ENCODE data around the gene SLC22A23. TPM values are rescaled to one million over a fixed set of nuclear protein-coding genes. Genes with fewer than 3 reads are reported as not detected.

Gene SLC22A23
- total RNA-seq, 1 donor from 2014 or later = 3.6 TPM

DNA sequence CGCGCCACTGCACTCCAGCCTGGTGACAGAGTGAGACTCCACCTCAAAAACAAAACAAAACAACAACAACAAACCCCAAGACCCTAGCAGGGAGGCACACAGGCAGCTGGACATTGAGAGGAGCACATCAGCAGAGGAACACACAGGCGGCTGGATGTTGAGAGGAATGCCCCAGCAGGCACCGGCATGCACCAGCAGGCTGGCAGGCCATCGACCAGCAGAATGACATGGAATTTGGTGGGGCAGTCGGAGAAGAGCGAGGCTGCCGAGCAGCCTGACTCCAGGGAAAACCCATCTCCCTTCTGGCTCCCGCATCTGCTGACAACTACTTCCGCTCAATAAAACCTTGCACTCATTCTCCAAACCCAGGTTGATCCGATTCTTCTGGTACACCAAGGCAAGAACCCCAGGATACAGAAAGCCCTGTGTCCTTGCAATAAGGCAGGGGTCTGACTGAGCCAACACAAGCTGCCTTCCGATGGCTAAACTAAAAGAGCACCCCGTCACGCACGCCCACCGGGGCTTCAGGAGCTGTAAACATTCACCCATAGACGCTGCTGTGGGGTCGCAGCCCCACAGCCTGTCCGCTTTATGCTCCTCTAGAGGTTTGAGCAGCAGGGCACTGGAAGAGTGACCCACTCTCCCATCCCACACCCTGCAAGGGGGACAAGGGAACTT is 60.2 kb downstream of the SLC22A23 start:
- Histone ChIP-seq H3K27me3 (ENCODE audit: control insufficient read depth, insufficient read depth, low read length) (no peaks in the 10 kb centered on the region), H3K36me3 (ENCODE audit: control insufficient read depth, insufficient read depth, low read length) (no peaks in the 10 kb centered on the region), H3K4me3 (ENCODE audit: low read depth, low read length) (no peak overlapping the region)
- TF ChIP-seq CTCF (IDR thresholded peaks at IDR 0.05; ENCODE audit: insufficient read depth, low read length, poor library complexity, severe bottlenecking) = no peak
- DNase-seq (ENCODE audit: low read depth) = no peak

DNA sequence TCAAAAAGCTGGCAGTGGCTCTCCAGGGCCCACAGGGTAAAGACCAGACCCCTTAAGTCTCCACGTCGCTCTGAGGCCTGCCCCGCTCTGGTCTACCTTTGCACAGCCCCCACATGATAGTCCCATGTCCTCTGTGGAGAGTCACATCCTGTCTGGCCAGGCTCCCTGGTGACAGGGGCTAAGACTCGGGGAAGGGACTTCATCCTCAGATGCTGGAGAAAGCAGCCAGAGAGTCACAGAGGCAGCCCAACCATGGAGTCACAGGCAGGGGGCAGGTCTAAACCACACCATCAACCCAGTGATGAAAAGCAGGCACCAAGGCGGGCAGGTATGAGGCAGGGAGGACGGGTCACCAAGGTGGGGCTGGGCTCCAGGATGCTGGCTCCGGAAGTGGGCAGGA is 62.2 kb downstream of the SLC22A23 start:
- H3K27me3 ChIP-seq (ENCODE audit: control insufficient read depth, insufficient read depth, low read length) = no peaks in the 10 kb centered on the region
- no peak for DNase-seq (ENCODE audit: low read depth)
- TF ChIP-seq CTCF (IDR thresholded peaks at IDR 0.05; ENCODE audit: insufficient read depth, low read length, poor library complexity, severe bottlenecking) = no peak
- no peaks in the 10 kb centered on the region for H3K36me3 ChIP-seq (ENCODE audit: control insufficient read depth, insufficient read depth, low read length)
- H3K4me3 ChIP-seq (ENCODE audit: low read depth, low read length) = no peak overlapping the region

- TF ChIP-seq CTCF (IDR thresholded peaks at IDR 0.05; ENCODE audit: insufficient read depth, low read length, poor library complexity, severe bottlenecking) = no peak
- no peaks in the 10 kb centered on the region for H3K27me3 ChIP-seq (ENCODE audit: control insufficient read depth, insufficient read depth, low read length)
- H3K4me3 ChIP-seq (ENCODE audit: low read depth, low read length) = no peak overlapping the region
- no peak for DNase-seq (ENCODE audit: low read depth)
- no peaks in the 10 kb centered on the region for H3K36me3 ChIP-seq (ENCODE audit: control insufficient read depth, insufficient read depth, low read length)
Observed at GRCh38 chr6:3393836-3394202, 63.0 kb downstream of the SLC22A23 start.

GRCh38 chr6:3392930-3393835 is 63.7 kb downstream of the SLC22A23 start:
- DNase-seq (ENCODE audit: low read depth) = no peak

DNA sequence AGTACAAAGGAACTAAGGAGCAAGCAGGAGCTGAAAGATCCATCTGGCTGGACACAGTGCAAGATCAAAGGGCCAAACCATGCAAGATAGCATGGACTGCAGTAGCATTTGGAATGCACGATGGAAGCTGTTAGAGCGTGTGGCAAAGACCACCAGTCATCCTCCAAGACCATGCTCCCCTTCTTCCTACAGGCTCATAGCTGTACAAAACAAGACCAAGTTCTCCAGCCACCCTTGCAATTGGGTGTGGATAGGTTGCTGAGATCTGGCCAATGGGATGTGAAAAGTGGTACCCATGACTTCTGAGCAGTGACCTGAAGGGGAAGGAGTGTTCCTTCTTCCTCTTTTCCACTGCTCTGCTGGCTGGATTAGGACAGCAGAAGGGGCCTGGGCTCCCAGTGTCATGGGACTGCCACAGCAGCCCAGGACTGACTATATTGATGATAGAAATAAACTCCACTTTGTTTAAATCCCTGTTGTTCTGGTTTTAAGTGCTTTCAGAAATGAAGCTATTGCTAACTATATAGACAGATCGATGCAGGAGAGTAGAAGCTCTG is 64.9 kb downstream of the SLC22A23 start:
- TF ChIP-seq CTCF (IDR thresholded peaks at IDR 0.05; ENCODE audit: insufficient read depth, low read length, poor library complexity, severe bottlenecking) = no peak
- Histone ChIP-seq H3K4me3 (ENCODE audit: low read depth, low read length) (no peak overlapping the region), H3K36me3 (ENCODE audit: control insufficient read depth, insufficient read depth, low read length) (no peaks in the 10 kb centered on the region), H3K27me3 (ENCODE audit: control insufficient read depth, insufficient read depth, low read length) (no peaks in the 10 kb centered on the region)
- DNase-seq (ENCODE audit: low read depth) = no peak

More at GRCh38 chr6:3392930-3393835, 63.7 kb downstream of the SLC22A23 start:
- no peak for TF ChIP-seq CTCF (IDR thresholded peaks at IDR 0.05; ENCODE audit: insufficient read depth, low read length, poor library complexity, severe bottlenecking)
- Histone ChIP-seq H3K4me3 (ENCODE audit: low read depth, low read length) (no peak overlapping the region), H3K27me3 (ENCODE audit: control insufficient read depth, insufficient read depth, low read length) (no peaks in the 10 kb centered on the region), H3K36me3 (ENCODE audit: control insufficient read depth, insufficient read depth, low read length) (no peaks in the 10 kb centered on the region)
